GM19397 (cell line): ENCODE measurements around the gene HIVEP3.

Source experiments
- ATAC-seq: cut with Tn5 transposase; IDR thresholded peaks from one replicate; pipeline ENCODE4 v1.9.1; 2021; ENCODE audit warnings: mild to moderate bottlenecking, moderate library complexity; ENCODE audit not compliant: unreplicated experiment

The HIVEP3 gene

DNA sequence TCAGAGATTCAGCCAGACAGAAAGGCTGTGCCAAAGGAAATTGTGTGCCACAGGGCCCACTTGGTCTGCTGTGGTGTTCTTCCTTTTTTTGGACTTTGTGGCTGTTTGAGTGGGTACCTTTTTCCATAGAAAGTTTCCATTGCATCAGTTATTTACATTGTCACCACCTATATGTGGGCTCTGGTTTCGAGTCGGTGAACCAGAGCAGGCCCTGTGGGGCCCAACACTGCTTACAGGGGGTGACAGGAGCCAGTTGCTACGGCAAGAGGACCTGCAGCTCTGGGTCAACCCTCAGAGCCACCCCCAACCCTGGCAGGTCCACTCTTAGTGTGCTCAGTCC lies 277.3 kb downstream of the HIVEP3 start:
- ATAC-seq, result no peak

- ATAC-seq, result no peak
These were observed 277.8 kb downstream of the HIVEP3 start for GRCh38 chr1:41640756-41641474.

- ATAC-seq, result no peak
These were observed 278.5 kb downstream of the HIVEP3 start for GRCh38 chr1:41640141-41640751.

DNA sequence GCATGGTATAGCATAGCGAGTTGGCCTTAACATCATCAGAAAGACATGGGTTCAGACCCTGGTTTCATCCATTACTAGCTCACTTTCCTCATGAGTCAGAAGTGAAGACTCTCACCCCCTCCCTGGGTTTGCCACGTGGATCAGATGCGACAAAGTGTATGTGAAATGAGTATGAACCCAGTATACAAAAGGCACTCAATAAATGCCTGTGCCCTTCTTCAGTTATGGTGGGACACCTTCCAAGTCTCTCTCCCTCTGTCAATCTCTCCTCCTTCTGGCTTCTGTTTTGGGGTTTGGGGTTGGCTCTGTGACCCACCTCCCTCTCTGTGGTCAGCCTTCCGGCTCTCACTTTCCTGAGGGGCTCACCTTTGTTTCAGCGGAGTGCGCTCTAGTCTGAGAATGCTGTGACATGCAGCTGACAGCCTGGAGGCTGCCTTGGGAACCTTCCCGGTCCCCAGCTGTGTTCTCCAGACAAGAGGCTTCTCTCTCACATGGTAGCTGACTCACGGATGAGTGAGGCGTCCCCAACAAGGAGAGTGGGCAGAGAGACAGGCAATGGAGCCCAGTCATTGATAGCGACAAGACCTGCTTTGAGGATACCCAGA lies 279.3 kb downstream of the HIVEP3 start:
- no peak for ATAC-seq

- no peak for ATAC-seq
These were observed 280.4 kb downstream of the HIVEP3 start for GRCh38 chr1:41638086-41639024.

DNA sequence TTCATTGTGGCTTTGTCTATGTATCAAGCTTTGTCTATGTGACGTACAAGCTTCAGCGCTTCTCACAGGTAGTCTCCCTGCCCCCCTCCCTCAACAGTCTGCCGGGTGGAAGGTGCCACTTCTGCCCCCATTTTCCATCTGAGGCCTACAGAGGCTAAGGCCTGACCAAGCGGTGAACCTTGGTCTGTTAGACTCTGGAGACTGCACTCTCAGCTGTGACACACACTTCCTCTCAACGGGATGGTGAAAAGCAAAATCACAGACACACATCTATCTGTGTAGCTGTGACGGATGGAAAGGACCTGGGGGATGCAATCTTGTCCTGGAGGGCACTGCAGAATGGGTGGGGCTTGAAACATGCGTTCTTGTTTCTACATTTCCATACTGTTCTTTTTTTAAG lies 281.4 kb downstream of the HIVEP3 start:
- no peak for ATAC-seq

GRCh38 chr1:41633764-41634163 lies 285.0 kb downstream of the HIVEP3 start:
- no peak for ATAC-seq

DNA sequence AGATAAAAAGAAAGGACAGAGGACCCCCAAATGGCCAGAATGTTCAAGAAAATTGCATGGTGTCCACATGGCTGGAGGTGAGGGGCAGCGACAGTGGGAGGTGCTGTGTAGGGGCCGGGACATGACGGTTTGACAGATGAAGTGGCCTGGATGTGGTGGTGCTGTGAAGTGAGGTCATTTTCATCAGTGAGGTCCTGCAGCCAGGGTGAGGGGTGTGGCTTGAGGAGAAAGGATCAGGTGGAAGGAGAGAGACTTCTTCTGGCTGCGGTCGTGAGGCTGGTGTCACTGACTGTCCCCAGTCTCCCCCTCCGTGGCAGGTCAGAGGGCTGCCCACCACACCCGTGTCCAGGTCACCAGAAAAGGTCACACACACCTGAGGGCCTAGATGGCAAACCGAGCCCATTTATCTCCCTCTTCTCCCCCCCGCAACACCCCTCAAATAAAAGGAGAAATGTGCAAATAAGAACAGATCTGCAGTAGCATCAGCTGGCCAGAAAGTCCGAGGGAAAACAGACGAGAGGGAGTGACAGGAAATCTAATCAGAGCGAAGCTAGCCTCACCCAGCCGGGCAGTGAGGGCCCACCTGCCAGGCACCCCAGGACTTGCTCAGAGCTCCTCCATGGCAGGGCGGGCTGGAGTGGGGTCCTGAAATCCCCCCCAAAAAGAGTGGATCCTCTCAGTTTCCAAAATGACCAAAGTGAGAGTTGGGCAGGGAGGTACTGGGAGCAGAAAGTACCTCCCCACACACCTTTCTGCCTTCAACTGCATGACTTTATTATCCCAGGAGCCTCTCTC lies 285.7 kb downstream of the HIVEP3 start:
- no peak for ATAC-seq

DNA sequence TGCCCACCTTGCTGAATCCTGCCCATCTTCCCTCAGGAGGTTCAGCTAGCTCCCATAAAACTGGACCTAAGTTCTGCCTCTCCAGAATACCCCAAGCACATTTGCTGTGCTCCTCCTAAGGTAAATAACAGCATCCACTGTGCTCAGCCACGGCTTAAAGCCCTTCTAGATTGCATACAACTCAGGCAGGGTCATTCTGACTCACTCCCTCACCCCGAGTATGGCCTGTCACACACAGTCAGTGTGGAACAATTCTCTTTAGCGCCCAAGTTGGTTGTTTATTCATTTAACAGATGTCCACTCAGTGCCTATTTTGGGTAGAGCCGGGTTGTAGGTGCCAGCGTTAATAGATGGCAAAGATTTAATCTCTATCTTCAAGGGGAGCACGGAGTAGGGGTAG lies 286.8 kb downstream of the HIVEP3 start:
- no peak for ATAC-seq

GRCh38 chr1:41631154-41631553 lies 287.6 kb downstream of the HIVEP3 start:
- no peak for ATAC-seq

DNA sequence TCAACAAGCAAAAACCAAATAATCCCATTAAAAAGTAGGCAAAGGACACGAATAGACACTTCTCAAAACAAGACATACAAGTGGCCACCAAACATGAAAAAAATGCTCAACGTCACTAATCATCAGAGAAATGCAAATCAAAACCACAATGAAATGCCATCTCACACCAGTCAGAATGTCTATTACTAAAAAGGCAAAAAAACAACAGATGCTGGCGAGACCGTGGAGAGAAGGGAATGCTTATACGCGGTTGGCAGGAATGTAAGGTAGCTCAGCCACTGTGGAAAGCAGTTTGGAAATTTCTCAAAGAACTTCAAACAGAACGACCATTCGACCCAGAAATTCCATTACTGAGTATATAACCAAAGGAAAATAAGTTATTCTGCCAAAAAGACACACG lies 289.2 kb downstream of the HIVEP3 start:
- ATAC-seq, result no peak

- ATAC-seq, result no peak
These were observed 289.6 kb downstream of the HIVEP3 start for GRCh38 chr1:41629141-41629540.

DNA sequence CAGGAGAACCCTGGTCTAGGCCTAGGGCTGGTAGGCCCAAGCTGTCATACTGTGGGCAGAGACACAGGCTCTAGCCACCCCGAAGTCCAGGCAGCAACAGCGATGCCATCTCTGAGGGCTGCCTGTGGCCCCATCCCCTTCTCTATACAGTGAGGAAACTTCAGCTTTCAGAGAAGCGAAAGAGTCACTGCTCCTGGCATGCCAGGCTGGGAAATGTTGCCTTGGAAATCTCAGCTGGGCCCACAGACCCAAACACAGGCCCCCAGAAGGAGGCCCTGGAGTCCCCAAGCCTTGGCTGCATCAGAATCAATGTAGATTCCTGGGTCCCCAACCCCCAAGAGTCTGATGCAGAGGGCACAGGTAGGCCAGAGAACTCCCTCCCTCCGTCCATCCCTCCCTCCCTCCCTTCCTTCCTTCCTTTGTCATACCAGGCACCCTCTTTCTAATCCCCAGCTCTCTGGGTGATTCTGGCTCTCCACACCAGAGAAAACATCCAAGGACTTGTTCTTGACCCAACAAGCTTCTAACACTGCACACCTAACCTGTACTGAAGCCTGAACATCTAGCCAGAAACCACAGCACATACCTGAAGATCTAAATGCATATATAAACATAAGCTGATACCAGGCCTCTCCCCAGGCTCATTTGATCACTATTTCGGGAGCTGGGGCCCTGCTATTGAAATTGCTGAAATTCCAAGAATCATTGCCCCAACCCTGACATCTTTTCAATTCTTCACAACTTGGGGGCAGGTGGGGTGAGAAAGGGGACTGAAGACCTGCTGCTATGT lies 291.0 kb downstream of the HIVEP3 start:
- no peak for ATAC-seq

DNA sequence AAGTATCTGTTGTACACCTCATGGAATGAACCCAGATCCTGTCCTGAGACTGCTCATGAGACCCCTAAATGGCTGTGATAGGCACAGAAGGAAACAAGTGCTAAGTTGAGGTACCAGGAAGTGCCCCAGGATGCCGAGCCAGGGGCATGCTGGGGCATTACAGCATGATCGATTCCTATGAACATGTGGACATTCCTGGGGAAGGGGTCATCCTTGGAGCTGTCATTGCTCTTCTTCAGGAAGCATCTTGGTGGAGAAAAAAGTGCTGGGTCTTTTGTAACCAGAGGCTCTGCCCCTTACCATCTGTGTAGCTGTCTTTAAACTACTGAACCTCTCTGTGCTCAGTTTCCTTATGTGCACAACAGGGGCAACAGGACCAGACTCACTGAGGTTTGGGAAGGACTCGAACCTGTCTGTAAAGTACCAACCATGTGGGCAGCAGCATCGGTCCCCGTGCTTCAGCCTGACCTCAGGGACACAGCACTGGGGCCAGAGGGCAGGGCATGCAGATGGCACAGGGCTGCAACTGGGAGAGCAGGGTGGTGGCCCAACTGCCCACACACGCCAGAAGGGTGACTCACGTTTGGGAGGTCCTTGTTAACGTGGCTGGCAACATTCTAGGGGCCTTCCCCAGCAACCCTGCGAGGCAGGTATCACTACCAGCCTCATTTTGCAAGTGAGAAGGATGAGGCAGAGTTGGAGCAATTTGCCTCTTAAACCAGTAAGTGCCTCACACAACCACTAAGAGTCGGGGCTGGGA lies 291.9 kb downstream of the HIVEP3 start:
- ATAC-seq, result no peak

DNA sequence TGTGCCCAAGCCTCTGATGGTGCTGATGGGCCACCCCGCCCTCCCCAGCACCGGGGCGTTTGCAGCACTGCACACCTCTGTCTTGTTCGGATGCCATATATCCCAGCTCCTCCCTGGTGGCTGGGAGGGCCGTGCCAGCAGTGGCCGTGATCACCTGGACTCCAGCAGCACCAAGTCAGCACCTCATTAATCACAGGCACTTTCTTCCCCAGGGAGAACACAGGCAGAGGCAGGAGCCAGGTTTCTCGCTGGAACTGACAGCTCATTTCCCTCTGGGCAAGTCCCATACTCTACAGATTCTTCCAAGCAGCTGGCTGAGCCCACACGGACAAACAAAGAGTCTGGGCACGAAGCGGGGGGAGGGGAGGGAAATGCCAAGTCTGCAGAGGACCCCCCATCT lies 292.6 kb downstream of the HIVEP3 start:
- no peak for ATAC-seq

GRCh38 chr1:41623736-41624135 lies 295.0 kb downstream of the HIVEP3 start:
- no peak for ATAC-seq

GRCh38 chr1:41622859-41623732 lies 295.6 kb downstream of the HIVEP3 start:
- ATAC-seq, result peak; percentile 64

DNA sequence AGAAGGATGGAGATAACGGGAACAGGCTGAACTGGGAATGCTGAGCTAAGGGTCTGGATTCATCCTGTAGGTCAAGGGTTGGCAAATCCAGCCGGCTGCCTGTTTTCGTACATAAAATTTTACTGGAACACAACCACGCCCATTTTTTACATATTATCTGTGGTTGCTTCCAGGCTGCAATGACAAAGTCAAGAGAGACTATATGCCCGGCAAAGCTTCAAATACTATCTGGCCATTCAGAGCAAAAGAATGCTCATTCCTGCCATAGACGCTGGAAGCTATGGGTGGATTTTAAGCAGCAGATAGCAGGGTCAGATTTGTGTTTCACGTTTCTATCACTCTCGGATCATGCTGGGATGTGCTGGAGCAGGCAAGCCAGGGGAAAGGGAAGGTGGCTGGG lies 296.3 kb downstream of the HIVEP3 start:
- no peak for ATAC-seq
